ENCODE measurements around the gene SAXO2.
"Not testable (repeated sequence)": the region's sequence is repeated elsewhere in the genome, so short reads cannot be mapped to it uniquely, and the experiment has no call there.

SAXO2 gene, protein sequence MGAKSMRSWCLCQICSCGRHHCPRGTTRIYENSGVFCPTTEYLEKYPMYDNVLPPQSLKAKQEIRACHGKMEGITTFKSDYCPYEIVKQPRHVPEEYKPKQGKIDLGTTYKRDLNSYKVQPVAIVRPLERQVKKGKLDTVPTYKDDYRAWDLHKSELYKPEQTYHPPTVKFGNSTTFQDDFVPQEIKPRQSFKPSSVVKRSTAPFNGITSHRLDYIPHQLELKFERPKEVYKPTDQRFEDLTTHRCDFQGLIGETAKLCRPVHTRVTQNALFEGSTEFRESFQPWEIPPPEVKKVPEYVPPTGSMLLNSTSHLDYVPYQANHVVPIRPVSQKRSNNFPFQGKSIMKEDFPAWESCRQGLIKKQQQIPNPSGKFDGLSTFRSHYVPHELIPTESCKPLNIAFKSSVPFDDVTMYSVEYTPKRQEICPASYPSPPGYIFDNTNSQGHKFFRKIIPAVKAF

GRCh38 chr15:82262422-82263026, at the start of gene SAXO2, which contains the start of gene EFL1:
Gene SAXO2, plus strand, starts transcription at chr15:82262818. Its CDS starts 62 bp downstream, at chr15:82262880.
Gene EFL1, minus strand, starts transcription at chr15:82262734. Its CDS starts 956 bp downstream, at chr15:82261778.
- peak; percentile 23 for DNase-seq (ENCODE audit: low read depth)

DNA sequence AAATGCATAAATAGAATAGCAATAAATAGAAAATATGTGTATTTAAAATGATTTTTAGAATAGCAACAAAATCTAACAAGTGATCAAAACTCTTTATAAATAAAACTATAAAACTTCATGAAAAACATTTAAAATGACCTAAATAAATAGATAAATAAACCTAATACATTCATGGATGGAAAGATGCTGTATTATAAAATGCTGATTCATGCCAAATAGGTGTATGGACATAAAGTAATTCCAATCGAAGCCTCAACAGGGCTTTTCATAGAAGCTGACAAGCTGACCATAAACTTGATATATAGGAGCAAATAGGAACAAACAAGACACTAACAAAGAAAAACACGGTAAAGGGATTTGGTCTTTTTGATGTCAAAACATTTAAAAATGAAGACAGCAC, 46.5 kb upstream of the SAXO2 start:
- DNase-seq (ENCODE audit: low read depth); H3K4me3 ChIP-seq (ENCODE audit: low read depth, low read length): not testable (repeated sequence)

More at GRCh38 chr15:82262422-82263026, at the start of gene SAXO2, which contains the start of gene EFL1:
- H3K4me3 ChIP-seq (ENCODE audit: low read depth, low read length): peak within 1 kb of the TSS; percentile 87

DNA sequence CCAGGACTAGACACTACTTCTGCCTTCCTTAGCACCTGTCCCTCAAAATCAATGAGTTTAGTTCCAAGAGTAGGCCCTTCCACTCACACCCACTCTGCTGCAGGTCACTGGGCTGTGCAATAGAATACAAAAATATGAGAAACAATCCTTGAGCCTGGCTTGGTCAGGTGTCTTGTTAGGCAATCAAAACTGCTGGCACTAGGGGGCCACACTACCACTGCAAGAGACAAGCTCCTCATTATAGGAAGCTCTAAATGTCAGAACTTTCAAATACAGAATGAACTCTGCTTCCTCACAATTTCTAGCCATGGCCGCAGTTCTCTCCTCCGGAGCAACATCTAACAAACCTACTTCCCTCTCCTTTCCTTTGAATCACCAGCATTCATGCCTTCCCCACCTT, 41.1 kb upstream of the SAXO2 start:
- not testable (repeated sequence) for DNase-seq (ENCODE audit: low read depth); H3K4me3 ChIP-seq (ENCODE audit: low read depth, low read length)

DNA sequence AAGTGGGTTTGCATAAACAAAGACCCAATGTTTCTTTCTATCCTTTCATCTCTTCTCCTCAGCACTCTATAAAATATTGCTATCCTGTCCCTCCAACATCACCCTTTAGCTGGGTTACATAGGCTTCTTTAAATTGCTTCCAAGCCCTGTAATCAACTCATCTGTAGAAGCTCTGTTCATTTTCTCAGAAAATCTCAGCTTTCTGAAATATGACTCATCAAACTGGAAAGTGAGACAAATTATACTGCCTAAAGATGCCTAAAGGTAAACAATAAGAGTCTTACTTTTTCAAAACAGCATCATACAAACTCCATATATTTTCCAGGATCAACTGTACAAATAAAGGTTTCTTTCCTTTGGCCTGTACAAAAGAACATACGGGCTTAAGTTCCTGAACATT, 33.9 kb upstream of the SAXO2 start:
- no peak for DNase-seq (ENCODE audit: low read depth)
- no peak overlapping the region for H3K4me3 ChIP-seq (ENCODE audit: low read depth, low read length)

DNA sequence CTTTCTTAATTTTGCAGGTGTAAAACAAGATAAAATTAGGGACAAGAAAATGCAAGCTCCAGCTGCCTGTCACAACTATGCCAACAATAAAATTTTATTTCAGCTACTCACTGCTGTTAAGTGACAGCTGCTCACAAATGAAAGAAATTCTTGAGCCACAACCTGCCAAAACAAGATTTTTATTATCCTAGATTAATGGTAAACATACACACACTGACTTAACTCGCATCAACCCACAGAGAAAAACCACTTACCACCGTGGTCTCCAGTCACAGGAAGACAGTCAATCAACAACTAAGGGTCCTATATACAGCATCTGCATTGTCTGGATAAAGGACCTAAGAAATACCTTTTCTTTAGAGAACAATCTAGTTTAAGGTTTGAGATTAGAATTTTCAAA, 31.4 kb upstream of the SAXO2 start:
- DNase-seq (ENCODE audit: low read depth): no peak

GRCh38 chr15:82231842-82232241, 30.8 kb upstream of the SAXO2 start:
- DNase-seq (ENCODE audit: low read depth): no peak
- H3K4me3 ChIP-seq (ENCODE audit: low read depth, low read length): no peak overlapping the region

More for the DNA sequence above, 31.4 kb upstream of the SAXO2 start:
- no peak overlapping the region for H3K4me3 ChIP-seq (ENCODE audit: low read depth, low read length)

GRCh38 chr15:82237944-82238534, 24.6 kb upstream of the SAXO2 start:
- H3K4me3 ChIP-seq (ENCODE audit: low read depth, low read length): not testable (repeated sequence)

GRCh38 chr15:82239685-82240391, 22.8 kb upstream of the SAXO2 start:
- no peak for DNase-seq (ENCODE audit: low read depth)
- H3K4me3 ChIP-seq (ENCODE audit: low read depth, low read length): no peak overlapping the region

More at GRCh38 chr15:82237944-82238534, 24.6 kb upstream of the SAXO2 start:
- DNase-seq (ENCODE audit: low read depth): not testable (repeated sequence)

GRCh38 chr15:82241836-82242499, 20.6 kb upstream of the SAXO2 start:
- not testable (repeated sequence) for DNase-seq (ENCODE audit: low read depth); H3K4me3 ChIP-seq (ENCODE audit: low read depth, low read length)

GRCh38 chr15:82243644-82244043, 19.0 kb upstream of the SAXO2 start:
- H3K4me3 ChIP-seq (ENCODE audit: low read depth, low read length); DNase-seq (ENCODE audit: low read depth): not testable (repeated sequence)

DNA sequence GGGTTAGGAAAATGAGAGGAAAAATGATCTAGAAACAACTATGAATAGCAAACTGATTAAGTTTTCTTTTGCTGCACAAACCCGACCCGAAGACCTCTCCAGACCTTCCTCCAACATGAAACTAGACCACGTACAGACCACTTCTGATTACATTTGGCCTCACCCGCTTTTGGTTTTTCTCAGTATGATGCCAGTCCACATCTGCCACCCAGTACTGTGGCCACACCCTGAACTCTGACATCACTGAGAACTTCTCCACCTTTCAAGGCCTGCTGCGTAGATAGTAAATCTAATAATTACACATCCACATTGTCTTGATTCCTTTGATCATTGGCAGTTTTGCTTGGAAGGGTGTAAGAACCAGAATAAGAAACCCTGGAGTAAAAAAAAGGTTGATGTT, 16.7 kb upstream of the SAXO2 start:
- not testable (repeated sequence) for DNase-seq (ENCODE audit: low read depth); H3K4me3 ChIP-seq (ENCODE audit: low read depth, low read length)

DNA sequence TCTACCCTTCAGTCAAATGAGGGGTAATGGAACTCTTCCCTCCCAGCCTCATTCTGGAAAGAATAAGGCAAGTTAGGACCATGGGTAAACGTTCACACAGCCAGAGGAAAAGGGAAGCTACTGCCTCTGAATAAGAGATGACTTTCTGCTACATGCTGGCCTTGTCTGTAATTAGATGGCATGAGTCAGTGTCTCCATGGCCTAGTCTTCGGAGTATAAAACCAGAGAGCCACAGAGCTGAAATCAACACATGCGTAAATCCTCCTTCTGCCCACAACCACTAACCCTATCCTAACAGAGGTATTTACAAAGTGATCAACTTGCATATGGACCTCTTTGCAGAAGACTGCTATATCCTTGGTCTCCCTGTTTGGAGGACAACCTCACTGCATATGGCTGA, 14.4 kb upstream of the SAXO2 start:
- not testable (repeated sequence) for DNase-seq (ENCODE audit: low read depth)

DNA sequence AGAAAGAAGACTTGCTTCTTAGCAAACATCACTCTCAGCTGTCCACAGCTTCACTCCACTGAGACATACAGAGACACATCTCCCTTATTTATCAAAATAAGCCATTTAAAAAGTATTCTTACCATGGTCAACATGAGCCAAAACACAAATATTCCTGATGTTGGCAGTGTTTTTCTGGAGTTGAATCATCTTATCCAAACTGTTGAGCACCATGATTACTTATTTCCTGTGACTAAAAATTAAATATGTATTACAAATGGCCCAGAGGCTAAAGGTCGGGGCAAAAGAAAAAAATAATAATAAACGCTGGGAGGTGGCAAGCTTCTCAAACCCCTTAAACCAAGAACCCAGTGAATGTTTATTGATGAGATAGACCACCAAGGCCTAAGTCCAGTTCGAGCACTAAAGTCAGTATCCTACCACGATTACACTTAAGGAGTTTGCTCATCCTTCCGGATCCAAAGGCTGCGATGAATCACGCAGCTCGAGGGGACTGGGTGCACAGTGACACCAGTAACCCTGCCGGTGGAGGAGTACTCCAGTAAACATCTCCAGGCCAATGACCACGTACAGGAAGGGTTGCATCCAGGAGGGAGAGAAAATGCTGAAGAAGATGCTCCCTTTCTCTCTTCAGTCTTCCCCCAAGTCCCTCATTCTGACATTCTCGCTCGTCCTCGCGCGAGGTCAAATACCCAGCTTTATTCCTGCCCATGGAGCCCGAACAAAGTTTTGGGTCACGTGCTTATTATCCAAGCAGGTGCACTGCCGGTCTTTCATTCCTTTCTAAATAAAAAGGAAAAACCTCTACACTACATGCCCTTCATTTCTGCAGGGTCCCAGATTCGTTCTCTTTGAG, 824 bp upstream of the SAXO2 start:
- peak overlapping the region; percentile 87 for H3K4me3 ChIP-seq (ENCODE audit: low read depth, low read length)
- not testable (repeated sequence) for DNase-seq (ENCODE audit: low read depth)

More for the DNA sequence above, 14.4 kb upstream of the SAXO2 start:
- not testable (repeated sequence) for H3K4me3 ChIP-seq (ENCODE audit: low read depth, low read length)

DNA sequence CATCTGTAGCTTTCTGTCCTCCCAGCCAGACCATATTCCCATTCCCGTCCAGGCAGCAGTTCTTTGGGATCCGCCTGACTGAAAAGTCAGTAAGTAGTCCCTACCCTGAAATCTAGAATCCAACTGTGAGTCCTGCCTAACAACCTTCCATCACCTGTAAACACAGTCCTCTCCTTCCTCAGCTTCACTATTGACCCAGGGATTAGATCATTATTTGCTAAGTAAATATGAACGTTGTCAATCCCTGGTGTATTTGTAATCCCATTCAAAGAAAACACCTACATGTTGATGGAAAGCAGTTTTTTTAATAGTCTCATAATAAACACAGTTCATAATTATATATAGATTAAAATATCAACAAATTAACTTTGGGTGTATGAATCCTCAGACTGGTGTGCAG, 732 bp downstream of the SAXO2 start:
- peak overlapping the region; percentile 87 for H3K4me3 ChIP-seq (ENCODE audit: low read depth, low read length)
- DNase-seq (ENCODE audit: low read depth): no peak

DNA sequence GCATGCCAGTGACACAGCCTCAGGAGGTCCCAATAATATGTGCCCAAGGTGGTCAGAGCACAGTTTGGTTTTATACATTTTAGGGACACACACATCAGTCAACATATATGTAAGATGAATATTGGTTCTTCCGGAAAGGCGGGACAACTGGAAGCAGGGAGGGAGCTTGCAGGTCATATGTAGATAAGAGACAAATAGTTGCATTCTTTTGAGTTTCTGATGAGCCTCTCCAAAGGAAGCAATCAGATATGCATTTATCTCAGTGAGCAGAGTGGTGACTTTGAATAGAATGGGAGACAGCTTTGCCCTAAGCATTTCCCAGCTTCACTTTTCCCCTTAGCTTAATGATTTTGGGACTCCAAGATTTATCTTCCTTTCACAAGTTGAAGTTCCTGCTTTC, 4.5 kb downstream of the SAXO2 start:
- not testable (repeated sequence) for H3K4me3 ChIP-seq (ENCODE audit: low read depth, low read length); DNase-seq (ENCODE audit: low read depth)

- H3K4me3 ChIP-seq (ENCODE audit: low read depth, low read length): not testable (repeated sequence)
These were observed 5.8 kb downstream of the SAXO2 start for GRCh38 chr15:82268454-82268853.

GRCh38 chr15:82272154-82272553, 9.5 kb downstream of the SAXO2 start:
- no peak overlapping the region for H3K4me3 ChIP-seq (ENCODE audit: low read depth, low read length)
- no peak for DNase-seq (ENCODE audit: low read depth)

More at GRCh38 chr15:82268454-82268853, 5.8 kb downstream of the SAXO2 start:
- DNase-seq (ENCODE audit: low read depth): not testable (repeated sequence)

GRCh38 chr15:82275410-82275809, 12.8 kb downstream of the SAXO2 start:
- DNase-seq (ENCODE audit: low read depth): no peak
- H3K4me3 ChIP-seq (ENCODE audit: low read depth, low read length): no peak overlapping the region

Measured in skeletal muscle cell (primary cell).